HCT116 (cell line): Measurements from ENCODE around the gene LARP4. TPM values are rescaled to one million over a fixed set of nuclear protein-coding genes. Genes with fewer than 3 reads are reported as not detected.

Source experiments
- ATAC-seq: fragments of 200-7000 bp; cut with Tn5 transposase; 2 replicates; pipeline ENCODE4 v1.9.1; 2020; ENCODE audit warnings: mild to moderate bottlenecking, moderate library complexity
- BruUV-seq: library from RNA; stranded (reverse); fragments of 400-500 nt; replicated peaks from 2 replicates; lab custom pipeline; 2021; lab: Mats Ljungman, UMichigan
- CTCF ChIA-PET: fragments of 300-600 bp; sonication (Branson Sonifier 250); formaldehyde crosslinking; loops from one replicate; lab custom pipeline; 2021; ENCODE audit warnings: antibody characterized with exemption; lab: Charles Lee
- POLR2A ChIA-PET: fragments of 300-600, 350-600 bp; sonication (Branson Sonifier 250); formaldehyde crosslinking; loops from one replicate; lab custom pipeline; 2021; ENCODE audit warnings: antibody characterized with exemption; lab: Charles Lee
- RAD21 ChIA-PET, 2 experiments: fragments of 300-600 bp; sonication (Branson Sonifier 250); formaldehyde crosslinking; loops; one replicate each; lab custom pipeline; 2023; ENCODE audit warnings: low total read pairs in 2 of 2; ENCODE audit not compliant: uncharacterized antibody in 2 of 2, unreplicated experiment in 2 of 2, low non-redundant PET in 1 of 2; lab: Charles Lee
- DNase-seq: peaks from one replicate; pipeline ENCODE4 v3.0.0-alpha.2; 2010; ENCODE audit warnings: low read depth, low spot score
- H2AFZ ChIP-seq: fragments of 200-600 bp; shearing (Covaris generic), sonication (generic); 2 replicates; pipeline ENCODE4 v1.6.1; 2017; ENCODE audit warnings: low read depth, mixed run types, mixed read lengths, antibody characterized with exemption, low read length; ENCODE audit not compliant: poor library complexity, severe bottlenecking
- H3K27ac ChIP-seq: 2 replicates; pipeline ENCODE4 v1.5.1; 2012; ENCODE audit warnings: low read depth, low read length
- H3K27me3 ChIP-seq: fragments of 200-600 bp; sonication (generic); 2 replicates; pipeline ENCODE4 v1.6.1; 2016; ENCODE audit warnings: mixed run types, low read length, mixed read lengths; ENCODE audit not compliant: insufficient read depth
- H3K36me3 ChIP-seq, 2 experiments: fragments of 200-500 bp in 1 of 2; fragments of 200-600 bp in 1 of 2; sonication (Bioruptor generic) in 1 of 2; sonication (generic) in 1 of 2; 2 replicates each; pipeline versions ENCODE4 v1.5.1 to v1.6.1; 2014 to 2016; ENCODE audit warnings: low read length in 2 of 2, inconsistent platforms in 1 of 2, mixed read lengths in 1 of 2, mixed run types in 1 of 2; ENCODE audit not compliant: insufficient read depth in 2 of 2, control insufficient read depth in 1 of 2
- H3K4me1 ChIP-seq, 2 experiments: fragments of 200-600 bp in 1 of 2; sonication (generic) in 1 of 2; 2 replicates each; pipeline versions ENCODE4 v1.5.1 to v1.6.1; 2012 to 2017; ENCODE audit warnings: low read length in 2 of 2, inconsistent platforms in 1 of 2, mild to moderate bottlenecking in 1 of 2, mixed read lengths in 1 of 2, mixed run types in 1 of 2, moderate library complexity in 1 of 2; ENCODE audit not compliant: insufficient read depth in 2 of 2, control insufficient read depth in 1 of 2
- H3K4me2 ChIP-seq: fragments of 200-600 bp; sonication (generic); 2 replicates; pipeline ENCODE4 v1.6.1; 2017; ENCODE audit warnings: mixed run types, low read length, mixed read lengths
- H3K4me3 ChIP-seq, 2 experiments: fragments of 200-600 bp in 1 of 2; sonication (generic) in 1 of 2; replicated peaks in 1 of 2; 2 replicates each; pipeline ENCODE4 v1.5.1; 2011 to 2016; ENCODE audit warnings: low read length in 2 of 2, control low read depth in 1 of 2, low read depth in 1 of 2, mild to moderate bottlenecking in 1 of 2, mixed read lengths in 1 of 2, mixed run types in 1 of 2
- H3K79me2 ChIP-seq: fragments of 200-600 bp; sonication (generic); 2 replicates; pipeline ENCODE4 v1.6.1; 2017; ENCODE audit warnings: mild to moderate bottlenecking, mixed run types, low read length, moderate library complexity, mixed read lengths; ENCODE audit not compliant: insufficient read depth
- H3K9ac ChIP-seq: fragments of 200-600 bp; sonication (generic); 2 replicates; pipeline ENCODE4 v1.6.1; 2016; ENCODE audit warnings: low read length, mixed read lengths
- H3K9me2 ChIP-seq: fragments of 200-600 bp; sonication (generic), shearing (Covaris generic); 2 replicates; pipeline ENCODE4 v1.6.1; 2017; ENCODE audit warnings: mixed run types, mild to moderate bottlenecking, moderate library complexity; ENCODE audit not compliant: insufficient read depth
- H3K9me3 ChIP-seq, 2 experiments: fragments of 200-500 bp in 1 of 2; fragments of 200-600 bp in 1 of 2; sonication (Bioruptor generic) in 1 of 2; sonication (generic) in 1 of 2; 2 replicates each; pipeline ENCODE4 v1.6.1; 2014 to 2017; ENCODE audit warnings: low read length in 2 of 2, mixed read lengths in 2 of 2, inconsistent platforms in 1 of 2, low read depth in 1 of 2, mild to moderate bottlenecking in 1 of 2, mixed run types in 1 of 2, moderate library complexity in 1 of 2; ENCODE audit not compliant: control insufficient read depth in 1 of 2, insufficient read depth in 1 of 2
- H4K20me1 ChIP-seq: fragments of 200-600 bp; sonication (generic), shearing (Covaris generic); 2 replicates; pipeline ENCODE4 v1.6.1; 2017; ENCODE audit warnings: mixed run types, mild to moderate bottlenecking, moderate library complexity; ENCODE audit not compliant: insufficient read depth
- CBX3 ChIP-seq: IDR thresholded peaks from 2 replicates; pipeline ENCODE4 v1.6.1; 2012; ENCODE audit warnings: low read depth
- ELF1 ChIP-seq: IDR thresholded peaks from 2 replicates; pipeline ENCODE4 v1.6.1; 2012; ENCODE audit warnings: low read depth, borderline replicate concordance
- EZH2 ChIP-seq: fragments of 200-600 bp; sonication (generic); IDR thresholded peaks from 2 replicates; pipeline ENCODE4 v1.6.1; 2017; ENCODE audit warnings: antibody characterized with exemption, mixed run types
- JUND ChIP-seq: IDR thresholded peaks from 2 replicates; pipeline ENCODE4 v1.6.1; 2012
- POLR2AphosphoS5 ChIP-seq: IDR thresholded peaks from 2 replicates; pipeline ENCODE4 v1.6.1; 2011; ENCODE audit warnings: mild to moderate bottlenecking, low read depth, low read length, moderate library complexity
- RAD21 ChIP-seq: IDR thresholded peaks from 2 replicates; pipeline ENCODE4 v1.6.1; 2012; ENCODE audit warnings: low read depth, mild to moderate bottlenecking
- ZFX ChIP-seq: fragments of 450-650 bp; IDR thresholded peaks from 2 replicates; pipeline ENCODE4 v1.6.1; 2017
- intact Hi-C: fragments of 100-400 bp; cut with micrococcal nuclease; formaldehyde crosslinking; loops from 2 replicates; pipeline ENCODE4 v1.10.0; 2022
- total RNA-seq: library from RNA; stranded (reverse); gene quantifications from one replicate; pipeline ENCODE4 v1.2.1, GENCODE V29; 2021; ENCODE audit not compliant: unreplicated experiment
- TF ChIP-seq, protein P1 (sequence below): IDR thresholded peaks from 2 replicates; pipeline ENCODE4 v1.6.1; 2011; ENCODE audit warnings: mild to moderate bottlenecking, low read length, moderate library complexity; ENCODE audit not compliant: insufficient replicate concordance; ENCODE audit errors: extremely low read depth
- TF ChIP-seq, protein P2 (sequence below): IDR thresholded peaks from 2 replicates; pipeline ENCODE4 v1.6.1; 2012; ENCODE audit warnings: low read depth
- TF ChIP-seq, protein P3 (sequence below): IDR thresholded peaks from 2 replicates; pipeline ENCODE4 v1.6.1; 2012

LARP4 gene
- total RNA-seq, 1 experiment from 2014 or later, result 76.3 TPM

DNA sequence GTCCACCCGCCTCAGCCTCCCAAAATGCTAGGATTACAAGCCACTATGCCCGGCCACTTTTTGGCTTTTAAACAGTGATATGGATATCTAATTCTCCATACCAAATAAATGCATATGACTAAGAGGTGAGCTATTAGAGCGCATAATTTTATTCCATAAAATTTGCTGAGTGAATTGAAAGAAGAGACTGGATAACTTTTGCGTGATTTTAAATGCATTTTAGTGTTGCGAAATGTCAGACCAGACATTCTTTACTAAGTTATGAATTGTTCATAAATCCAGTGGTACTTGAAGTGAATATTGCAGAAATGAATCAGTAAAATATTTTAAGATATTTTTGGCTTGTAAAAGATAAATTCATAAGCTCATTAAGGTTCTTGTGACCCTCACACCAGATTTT is 53.2 kb downstream of the LARP4 start (continued):
- TF ChIP-seq, protein P1, sequence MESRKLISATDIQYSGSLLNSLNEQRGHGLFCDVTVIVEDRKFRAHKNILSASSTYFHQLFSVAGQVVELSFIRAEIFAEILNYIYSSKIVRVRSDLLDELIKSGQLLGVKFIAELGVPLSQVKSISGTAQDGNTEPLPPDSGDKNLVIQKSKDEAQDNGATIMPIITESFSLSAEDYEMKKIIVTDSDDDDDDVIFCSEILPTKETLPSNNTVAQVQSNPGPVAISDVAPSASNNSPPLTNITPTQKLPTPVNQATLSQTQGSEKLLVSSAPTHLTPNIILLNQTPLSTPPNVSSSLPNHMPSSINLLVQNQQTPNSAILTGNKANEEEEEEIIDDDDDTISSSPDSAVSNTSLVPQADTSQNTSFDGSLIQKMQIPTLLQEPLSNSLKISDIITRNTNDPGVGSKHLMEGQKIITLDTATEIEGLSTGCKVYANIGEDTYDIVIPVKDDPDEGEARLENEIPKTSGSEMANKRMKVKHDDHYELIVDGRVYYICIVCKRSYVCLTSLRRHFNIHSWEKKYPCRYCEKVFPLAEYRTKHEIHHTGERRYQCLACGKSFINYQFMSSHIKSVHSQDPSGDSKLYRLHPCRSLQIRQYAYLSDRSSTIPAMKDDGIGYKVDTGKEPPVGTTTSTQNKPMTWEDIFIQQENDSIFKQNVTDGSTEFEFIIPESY, result no peak
- no peak for TF ChIP-seq ZFX
- no peak for TF ChIP-seq RAD21

DNA sequence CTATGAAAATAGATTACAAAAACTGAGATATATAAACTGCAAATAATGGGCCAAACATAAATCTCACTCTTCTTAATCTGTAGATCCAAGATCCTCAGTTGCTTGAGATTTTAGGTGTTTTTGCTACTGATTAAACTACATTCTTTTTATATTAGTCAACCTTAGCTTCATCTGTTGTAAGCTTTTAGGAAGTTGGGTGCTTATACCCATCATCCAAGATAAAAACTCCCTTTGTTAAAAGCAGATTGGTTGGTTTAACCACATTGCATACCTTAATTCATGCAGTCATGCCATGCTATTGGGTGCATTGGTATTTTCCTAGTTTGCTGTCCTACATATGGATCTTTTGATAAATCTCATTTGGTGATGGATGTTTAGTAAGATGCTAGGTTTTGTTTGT is 57.9 kb downstream of the LARP4 start:
- no peak overlapping the region for H3K4me3 ChIP-seq
- no peaks in the 10 kb centered on the region for H3K9me2 ChIP-seq
- H4K20me1 ChIP-seq, result no peaks in the 10 kb centered on the region
- no peak overlapping the region for H3K4me2 ChIP-seq
- H3K27me3 ChIP-seq, result no peaks in the 10 kb centered on the region
- H3K79me2 ChIP-seq, result peaks cover 7% of the 10 kb centered on the region
- no peaks in the 10 kb centered on the region for H3K9me3 ChIP-seq
- peaks cover 10 to 26% of the 10 kb centered on the region in 2 experiments; a peak in 3 of 4 replicates for H3K36me3 ChIP-seq
- no peaks in the 10 kb centered on the region for H3K4me1 ChIP-seq
- ChIA-PET POLR2A (no interaction called here), RAD21 (no interaction called here), CTCF (no interaction called here)
- no peak overlapping the region for H3K27ac ChIP-seq
- TF ChIP-seq JUND (no peak), CBX3 (no peak), ELF1 (no peak), EZH2 (no peak), POLR2AphosphoS5 (no peak)
- TF ChIP-seq, protein P2, sequence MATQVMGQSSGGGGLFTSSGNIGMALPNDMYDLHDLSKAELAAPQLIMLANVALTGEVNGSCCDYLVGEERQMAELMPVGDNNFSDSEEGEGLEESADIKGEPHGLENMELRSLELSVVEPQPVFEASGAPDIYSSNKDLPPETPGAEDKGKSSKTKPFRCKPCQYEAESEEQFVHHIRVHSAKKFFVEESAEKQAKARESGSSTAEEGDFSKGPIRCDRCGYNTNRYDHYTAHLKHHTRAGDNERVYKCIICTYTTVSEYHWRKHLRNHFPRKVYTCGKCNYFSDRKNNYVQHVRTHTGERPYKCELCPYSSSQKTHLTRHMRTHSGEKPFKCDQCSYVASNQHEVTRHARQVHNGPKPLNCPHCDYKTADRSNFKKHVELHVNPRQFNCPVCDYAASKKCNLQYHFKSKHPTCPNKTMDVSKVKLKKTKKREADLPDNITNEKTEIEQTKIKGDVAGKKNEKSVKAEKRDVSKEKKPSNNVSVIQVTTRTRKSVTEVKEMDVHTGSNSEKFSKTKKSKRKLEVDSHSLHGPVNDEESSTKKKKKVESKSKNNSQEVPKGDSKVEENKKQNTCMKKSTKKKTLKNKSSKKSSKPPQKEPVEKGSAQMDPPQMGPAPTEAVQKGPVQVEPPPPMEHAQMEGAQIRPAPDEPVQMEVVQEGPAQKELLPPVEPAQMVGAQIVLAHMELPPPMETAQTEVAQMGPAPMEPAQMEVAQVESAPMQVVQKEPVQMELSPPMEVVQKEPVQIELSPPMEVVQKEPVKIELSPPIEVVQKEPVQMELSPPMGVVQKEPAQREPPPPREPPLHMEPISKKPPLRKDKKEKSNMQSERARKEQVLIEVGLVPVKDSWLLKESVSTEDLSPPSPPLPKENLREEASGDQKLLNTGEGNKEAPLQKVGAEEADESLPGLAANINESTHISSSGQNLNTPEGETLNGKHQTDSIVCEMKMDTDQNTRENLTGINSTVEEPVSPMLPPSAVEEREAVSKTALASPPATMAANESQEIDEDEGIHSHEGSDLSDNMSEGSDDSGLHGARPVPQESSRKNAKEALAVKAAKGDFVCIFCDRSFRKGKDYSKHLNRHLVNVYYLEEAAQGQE, result no peak
- TF ChIP-seq, protein P3, sequence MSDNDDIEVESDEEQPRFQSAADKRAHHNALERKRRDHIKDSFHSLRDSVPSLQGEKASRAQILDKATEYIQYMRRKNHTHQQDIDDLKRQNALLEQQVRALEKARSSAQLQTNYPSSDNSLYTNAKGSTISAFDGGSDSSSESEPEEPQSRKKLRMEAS, result no peak
- no peak overlapping the region for H2AFZ ChIP-seq
- intact Hi-C loops, result no loop called here
- H3K9ac ChIP-seq, result no peak overlapping the region
- ATAC-seq (no peak), DNase-seq (no peak)
- no TSS peak for BruUV-seq
